GM19438 (cell line): ENCODE measurements around the gene ZCCHC17.
"Not testable (repeated sequence)": the region's sequence is repeated elsewhere in the genome, so short reads cannot be mapped to it uniquely, and the experiment has no call there.

Experiments
- ATAC-seq: cut with Tn5 transposase; IDR thresholded peaks from one replicate; pipeline ENCODE4 v1.9.1; 2021; ENCODE audit warnings: low read depth; ENCODE audit not compliant: unreplicated experiment

ZCCHC17 gene

DNA sequence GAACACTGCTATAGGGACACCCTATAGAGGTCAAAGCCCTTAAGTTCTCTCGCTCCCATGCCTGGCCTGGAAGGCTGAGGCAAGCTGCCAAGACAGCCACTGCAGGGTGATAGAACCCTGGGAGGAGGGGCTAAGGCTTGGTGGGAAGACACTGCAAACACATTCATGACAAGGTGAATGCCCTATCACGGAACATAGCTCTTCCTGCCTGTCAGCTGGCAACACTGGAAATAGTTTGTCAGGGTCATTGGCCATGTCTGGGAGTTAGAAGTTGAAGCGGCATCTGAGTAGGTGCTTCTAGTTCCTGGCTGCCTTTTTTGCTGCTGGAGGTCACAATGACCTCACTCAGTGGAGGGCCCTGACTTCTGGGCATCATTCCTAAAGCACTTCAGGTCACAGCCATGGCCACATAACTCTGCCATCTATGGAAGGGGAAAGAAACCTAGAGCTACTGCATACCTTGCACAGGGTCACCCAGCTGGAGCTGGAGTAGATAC is 71.8 kb downstream of the ZCCHC17 start:
- no peak for ATAC-seq

GRCh38 chr1:31370021-31370420 is 73.2 kb downstream of the ZCCHC17 start:
- ATAC-seq: no peak

DNA sequence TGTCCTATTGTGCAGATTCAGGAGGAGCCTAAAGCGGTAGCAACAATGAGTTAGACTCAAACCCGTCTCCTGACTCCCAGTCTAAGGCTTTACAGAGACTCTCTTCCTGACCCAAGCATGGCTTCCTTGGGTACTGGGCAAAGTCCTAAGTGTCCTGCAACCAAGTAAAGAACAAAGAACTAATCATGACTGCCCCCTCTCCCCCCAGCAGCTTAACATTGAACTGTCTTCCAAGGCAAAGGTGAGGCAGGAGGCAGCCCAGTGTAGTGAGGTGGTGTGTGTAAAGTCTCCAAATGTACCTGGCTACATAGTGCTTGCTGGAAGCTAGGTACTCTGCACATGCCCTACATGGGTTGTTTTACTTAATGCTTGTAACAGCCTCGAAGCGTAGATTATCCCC is 73.7 kb downstream of the ZCCHC17 start:
- ATAC-seq: no peak

- no peak for ATAC-seq
Measured at GRCh38 chr1:31371121-31371959, 74.5 kb downstream of the ZCCHC17 start.

DNA sequence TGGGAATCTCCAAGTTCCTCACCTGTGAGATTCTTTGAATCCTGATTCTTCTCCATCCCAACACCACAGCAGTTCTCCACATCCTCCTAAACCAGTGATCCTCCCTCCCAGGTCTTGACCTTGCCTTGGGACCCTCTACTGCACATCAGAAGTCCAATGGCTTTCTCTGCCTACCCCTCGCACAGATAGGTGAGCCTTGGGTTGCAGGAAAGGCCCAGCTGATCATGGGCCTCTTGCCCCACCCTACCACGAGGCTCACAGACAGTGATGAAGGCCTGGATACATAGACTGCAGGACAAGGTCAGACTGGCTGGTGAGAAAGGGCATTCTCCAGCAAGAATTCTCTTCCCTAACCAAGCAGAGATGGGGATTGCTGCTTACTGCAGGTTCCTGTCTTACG is 75.2 kb downstream of the ZCCHC17 start:
- no peak for ATAC-seq

- ATAC-seq: no peak
Measured at GRCh38 chr1:31372751-31373055, 75.9 kb downstream of the ZCCHC17 start.

DNA sequence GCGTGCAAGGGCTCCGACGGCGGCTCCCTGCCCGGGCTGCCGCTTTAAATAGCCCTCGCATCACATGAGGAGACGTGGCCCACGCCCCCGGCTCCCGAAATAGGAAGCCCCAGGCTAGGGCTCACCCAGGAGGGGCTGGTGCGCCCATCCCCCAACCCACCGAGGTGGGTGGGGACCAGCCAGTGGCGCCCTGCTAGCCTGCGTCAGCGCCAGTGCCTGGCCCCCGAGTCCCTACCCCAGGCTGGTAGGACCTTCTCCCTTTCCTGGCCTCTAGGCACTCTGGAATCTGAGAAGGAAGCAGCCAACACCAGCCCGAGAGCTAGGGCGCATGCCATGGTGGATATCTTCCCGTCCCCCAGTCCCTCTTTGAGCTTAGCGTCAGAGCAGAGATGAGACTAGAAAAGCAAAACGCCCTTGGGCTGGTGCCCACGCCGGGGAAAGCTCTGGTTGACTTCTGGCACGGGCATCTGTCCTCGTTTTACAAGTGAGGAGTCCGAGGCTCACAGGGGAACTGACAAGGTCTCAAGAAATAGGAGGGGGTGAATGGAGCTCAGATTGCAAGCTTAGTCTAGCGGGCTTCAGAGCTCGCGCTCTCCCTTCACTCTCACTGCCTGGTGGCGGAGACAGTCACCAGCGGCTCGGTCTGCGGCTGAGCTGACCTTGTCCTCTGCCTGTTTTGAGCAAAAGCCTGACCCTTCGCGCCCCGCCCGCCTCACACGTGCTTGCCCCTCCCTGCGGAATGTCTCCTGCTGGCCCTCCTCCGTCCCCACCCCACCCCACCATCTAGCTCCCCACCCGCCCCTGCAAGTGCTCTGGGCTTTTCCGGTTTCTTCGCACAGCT is 76.4 kb downstream of the ZCCHC17 start, which contains the start of gene FABP3:
FABP3 (minus strand) TSS at position 21 of the 841 bp plus-strand sequence. CDS start 62 bp downstream, outside the sequence.
- ATAC-seq: no peak

- no peak for ATAC-seq
Measured at GRCh38 chr1:31373897-31374486, 77.2 kb downstream of the ZCCHC17 start.

DNA sequence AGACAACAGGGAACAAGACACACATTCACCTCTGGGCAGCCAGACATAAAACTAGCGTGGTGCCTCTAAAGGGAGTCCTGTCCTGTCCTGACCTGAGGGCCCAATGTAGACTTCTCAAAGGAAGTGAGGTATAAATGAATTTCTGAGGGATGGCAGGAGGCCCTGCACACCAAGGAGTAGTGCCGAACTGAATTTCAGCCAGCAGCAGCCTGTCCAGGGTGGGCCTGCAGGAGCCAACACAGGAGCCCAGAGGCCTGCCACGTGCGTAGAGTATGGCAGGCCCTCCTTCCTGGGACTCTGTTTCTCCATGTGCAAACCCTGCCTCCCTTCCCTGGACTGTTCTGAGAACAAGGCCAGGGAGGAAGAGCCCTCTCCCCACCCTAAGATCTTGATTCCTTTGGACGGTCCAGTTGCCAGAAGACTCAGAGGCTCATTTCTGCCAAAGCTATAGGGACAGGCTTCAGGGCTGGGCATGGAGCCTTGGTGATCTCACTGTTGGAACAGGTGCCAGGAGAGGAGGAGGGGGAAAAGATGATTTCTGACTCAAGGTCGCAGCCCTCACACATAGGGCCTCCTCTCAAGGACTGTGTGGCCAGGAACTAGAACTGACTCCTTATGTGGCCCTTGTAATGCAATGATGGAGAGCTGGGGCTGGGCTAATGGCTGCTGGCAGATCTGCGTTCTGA is 77.8 kb downstream of the ZCCHC17 start:
- no peak for ATAC-seq

GRCh38 chr1:31376375-31377134 is 79.7 kb downstream of the ZCCHC17 start:
- no peak for ATAC-seq

DNA sequence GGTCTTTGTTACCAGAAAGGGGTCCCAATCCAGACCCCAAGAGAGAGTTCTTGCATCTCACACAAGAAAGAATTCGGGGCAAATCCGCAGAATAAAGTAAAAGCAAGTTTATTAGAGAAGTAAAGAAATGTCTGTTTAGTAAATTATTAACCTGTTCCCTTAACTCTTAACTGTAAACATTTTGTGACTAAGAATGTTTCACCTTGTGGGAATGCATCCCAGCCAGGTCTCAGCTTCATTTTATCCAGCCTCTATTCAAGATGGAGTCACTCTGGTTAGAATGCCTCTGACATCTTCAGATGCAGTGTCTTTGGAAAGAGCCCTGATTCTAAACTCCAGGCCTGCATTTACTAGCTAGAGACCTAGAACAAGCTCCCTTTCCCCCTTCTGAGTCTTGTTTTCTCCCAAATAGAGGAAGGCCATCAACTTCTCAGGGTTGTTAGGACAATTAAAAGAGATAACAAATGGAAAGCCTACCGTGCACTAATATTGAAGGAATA is 80.6 kb downstream of the ZCCHC17 start:
- no peak for ATAC-seq

DNA sequence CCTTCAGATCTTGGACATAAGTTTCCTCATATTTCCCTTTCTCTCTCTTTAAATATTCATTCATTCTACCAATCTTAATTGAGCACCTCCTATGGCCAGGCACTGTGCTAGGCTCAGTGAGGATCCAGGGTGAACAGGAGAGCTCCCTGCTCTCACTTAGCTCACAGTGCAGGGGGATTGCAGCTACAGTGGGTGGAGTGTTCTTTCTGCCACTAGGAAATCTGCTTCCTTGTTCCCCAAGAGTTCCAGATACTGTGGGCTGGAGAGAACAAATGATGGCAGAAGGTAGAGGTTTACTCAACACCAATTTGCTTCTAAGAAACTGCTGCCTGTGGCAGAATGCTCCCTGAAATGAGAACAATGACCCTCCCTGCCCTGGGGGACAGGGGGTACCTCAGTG is 81.2 kb downstream of the ZCCHC17 start:
- ATAC-seq: no peak

DNA sequence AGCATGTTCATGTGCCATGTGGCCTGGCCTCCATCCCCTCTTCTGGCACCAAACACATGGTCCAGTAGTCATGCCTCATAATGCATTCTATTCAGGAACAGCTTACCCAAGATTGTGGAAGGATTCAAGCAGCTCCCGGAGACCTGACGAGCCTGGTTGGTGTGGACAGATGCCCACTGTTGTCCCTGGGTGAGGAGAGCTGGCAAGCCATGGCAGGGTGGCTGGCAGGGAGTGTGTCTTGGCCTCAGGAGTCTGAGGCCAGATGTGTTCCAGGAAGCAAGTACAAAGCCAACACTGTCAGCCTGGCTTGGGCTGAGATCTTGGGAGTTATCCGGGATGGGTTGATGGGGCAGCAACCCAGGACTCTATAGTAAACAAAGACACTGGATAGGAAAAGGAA is 83.3 kb downstream of the ZCCHC17 start:
- no peak for ATAC-seq

DNA sequence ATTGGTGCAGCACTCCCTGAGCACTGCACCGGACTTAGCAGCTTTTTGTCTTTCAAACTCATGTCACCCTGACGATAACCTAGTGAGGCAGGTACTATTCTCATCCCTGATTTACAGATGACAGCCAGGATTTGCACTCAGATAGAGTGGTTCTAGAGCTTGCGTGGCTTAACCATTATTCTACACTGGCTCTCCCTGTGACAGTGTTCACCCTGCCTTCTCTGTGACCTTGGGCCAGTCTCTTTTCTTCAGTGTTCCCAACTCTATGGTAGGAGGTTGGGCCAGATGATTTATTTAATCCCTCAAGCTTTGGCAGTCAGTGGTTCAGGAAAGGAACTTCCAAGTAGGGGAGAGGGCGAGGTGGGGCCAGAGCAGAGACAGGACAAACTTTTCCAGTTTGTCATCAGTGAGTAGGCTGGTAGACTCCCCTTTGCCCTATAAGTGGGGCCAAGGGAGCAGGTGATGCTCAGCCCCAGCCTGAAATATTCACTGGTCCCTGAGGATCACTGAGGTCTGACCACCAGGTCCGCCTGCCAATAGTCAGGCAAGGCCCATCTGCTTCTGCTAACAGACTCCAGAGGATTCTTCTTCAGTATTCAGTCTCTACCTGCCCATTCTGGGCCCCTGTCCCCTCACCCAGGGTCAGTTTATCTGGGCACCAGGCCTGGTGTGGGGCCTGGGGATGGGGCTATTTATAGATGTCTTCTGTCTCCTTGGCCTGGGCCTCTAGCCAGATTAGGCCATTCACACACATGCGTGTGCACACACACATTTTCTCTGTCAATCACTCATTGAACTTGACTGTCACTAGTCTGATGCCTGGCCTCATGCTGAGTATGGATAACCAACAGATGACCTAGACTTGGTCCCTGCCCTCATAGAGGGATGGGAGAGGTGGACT is 84.8 kb downstream of the ZCCHC17 start:
- no peak for ATAC-seq

DNA sequence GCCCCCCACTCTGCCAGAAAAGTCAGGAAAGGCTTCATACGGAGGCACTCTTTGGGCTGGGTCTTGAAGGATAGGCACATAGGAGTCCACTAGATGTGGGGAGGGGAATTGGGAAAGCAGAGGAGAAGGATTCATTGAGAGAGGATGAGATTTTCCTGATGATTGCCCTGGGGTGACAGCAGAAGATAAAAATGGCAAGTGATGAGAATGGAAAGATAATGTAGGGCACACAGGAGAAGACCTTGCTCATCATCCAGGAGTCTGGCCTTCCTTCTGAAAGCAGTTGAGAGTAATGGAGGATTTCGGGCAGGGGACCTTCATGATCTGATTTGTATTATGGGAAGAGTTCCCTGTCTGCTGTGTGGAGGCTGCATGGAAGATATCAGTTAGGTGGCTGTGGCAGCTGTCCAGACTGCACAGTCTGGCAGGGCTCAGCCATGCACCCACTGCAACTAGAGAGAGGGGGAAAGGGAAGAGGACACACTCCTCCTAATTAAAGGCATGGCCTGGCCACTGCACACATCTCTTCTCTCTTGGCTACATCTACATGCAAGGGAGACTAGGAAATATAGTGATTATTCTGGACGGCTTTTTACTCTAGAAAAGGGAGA is 85.7 kb downstream of the ZCCHC17 start:
- ATAC-seq: no peak

- no peak for ATAC-seq
Measured at GRCh38 chr1:31383967-31384366, 87.1 kb downstream of the ZCCHC17 start.

- ATAC-seq: not testable (repeated sequence)
Measured at GRCh38 chr1:31386576-31387243, 89.9 kb downstream of the ZCCHC17 start.

- no peak for ATAC-seq
Measured at GRCh38 chr1:31387612-31388011, 90.8 kb downstream of the ZCCHC17 start.
